HG02798 (cell line): ENCODE measurements around the gene SNX24.
"Not testable (repeated sequence)": the region's sequence is repeated elsewhere in the genome, so short reads cannot be mapped to it uniquely, and the experiment has no call there.

Source experiments
- ATAC-seq: cut with Tn5 transposase; IDR thresholded peaks from one replicate; pipeline ENCODE4 v1.9.1; 2021; ENCODE audit warnings: mild to moderate bottlenecking; ENCODE audit not compliant: unreplicated experiment, poor library complexity

Gene SNX24

DNA sequence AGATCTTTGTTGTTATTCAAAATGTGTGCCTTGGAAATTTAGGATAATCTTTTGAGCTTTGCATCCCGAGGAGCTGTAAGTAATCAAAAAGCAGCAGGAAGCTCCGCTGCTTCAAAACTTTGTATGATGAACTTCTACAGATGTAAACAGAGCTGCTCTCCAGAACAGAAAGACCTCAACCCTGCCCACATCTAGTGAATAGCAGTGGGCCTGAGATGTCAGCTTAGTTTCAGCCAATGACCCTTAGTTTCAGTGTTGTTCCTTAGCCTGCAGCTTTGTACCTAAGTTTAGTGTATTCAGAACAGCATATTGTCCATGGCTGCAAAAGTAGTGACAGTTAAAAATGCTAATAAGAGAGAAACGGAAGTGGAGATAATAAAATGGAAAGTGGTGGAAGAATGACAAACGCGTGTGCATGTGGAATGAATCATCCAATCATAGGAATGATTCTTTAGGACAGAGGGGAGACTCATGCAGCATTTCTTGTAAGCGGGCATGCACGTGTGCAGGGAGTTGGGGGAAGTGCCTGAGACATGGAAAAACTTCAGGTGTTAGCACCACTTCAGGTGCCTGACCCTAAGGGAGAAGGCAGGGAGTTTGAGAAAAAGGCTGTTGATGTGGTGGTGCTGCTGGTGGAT, 24.9 kb downstream of the SNX24 start:
- no peak for ATAC-seq

DNA sequence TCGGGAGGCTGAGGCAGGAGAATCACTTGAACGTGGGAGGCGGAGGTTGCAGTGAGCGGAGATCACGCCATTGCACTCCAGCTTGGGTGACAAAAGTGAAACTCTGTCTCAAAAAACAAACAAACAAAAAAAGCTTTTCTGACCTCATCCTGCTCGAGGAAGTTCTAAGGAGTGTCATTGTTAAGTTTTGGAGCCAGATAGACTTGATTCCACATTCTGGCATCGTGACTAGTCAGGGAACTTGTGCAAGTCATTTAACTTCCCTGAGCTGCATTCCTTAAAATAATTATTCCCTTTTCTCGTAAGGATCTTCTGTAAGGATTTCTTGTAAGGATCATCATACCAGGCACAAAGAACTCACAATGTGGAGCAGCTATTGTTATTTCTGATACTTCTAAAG, 26.2 kb downstream of the SNX24 start:
- ATAC-seq: no peak

DNA sequence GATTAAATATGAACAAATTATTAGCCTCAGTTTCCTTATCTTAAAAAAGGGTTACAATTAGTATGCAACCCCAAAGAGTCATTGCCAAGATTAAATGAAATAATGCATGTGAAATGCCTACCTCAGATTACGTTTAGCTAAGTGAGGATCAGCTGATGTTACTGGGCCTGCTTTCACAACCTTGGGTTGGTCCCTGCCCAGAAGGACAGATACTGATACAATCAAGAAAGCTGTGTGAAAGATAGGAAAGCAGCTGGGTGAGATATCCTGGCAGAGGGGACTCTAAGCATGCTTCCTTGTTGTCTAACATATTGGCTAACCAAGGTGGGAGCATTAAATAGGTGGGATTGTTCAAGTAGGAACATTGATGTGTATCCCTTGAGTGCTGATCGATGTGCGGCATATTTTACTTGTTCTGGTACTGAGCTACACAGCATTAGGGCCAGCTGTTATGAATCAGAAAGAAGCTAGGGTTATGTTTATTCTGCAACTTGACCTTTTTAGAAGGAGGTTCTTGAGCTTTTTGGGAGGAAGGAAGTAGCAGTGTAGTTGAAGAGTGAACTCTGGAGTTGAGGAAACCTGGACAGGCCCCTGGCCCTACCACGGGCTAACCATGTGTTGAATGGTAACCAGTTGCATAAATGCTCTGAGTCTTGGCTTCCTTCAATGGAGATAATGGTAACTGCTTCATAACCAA, 28.9 kb downstream of the SNX24 start:
- no peak for ATAC-seq

- no peak for ATAC-seq
These were observed 32.1 kb downstream of the SNX24 start for GRCh38 chr5:122877518-122877917.

GRCh38 chr5:122879076-122879475, 33.7 kb downstream of the SNX24 start:
- no peak for ATAC-seq

GRCh38 chr5:122880170-122880689, 34.8 kb downstream of the SNX24 start:
- ATAC-seq: no peak

DNA sequence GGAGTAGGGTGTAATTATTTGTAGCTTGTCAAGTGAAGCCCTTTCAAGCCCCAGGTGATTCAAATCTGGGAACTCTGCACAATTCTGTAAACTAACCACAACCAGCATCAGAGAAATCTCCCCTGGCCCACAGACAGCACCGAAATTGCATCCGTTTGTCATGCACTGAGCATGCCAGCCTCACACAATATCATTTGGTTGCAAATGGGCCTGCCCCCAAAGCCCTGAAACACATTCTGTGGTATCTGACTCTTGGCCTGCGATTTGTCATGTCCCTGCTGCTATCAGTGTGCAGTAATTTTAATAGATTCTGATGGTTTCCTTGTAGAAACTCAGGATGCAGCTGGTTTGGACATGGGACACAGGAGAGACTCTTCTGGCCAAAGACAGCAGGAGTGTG, 35.3 kb downstream of the SNX24 start:
- peak; percentile 71 for ATAC-seq

- no peak for ATAC-seq
These were observed 37.4 kb downstream of the SNX24 start for GRCh38 chr5:122882831-122883230.

- ATAC-seq: no peak
These were observed 39.7 kb downstream of the SNX24 start for GRCh38 chr5:122885045-122885517.

DNA sequence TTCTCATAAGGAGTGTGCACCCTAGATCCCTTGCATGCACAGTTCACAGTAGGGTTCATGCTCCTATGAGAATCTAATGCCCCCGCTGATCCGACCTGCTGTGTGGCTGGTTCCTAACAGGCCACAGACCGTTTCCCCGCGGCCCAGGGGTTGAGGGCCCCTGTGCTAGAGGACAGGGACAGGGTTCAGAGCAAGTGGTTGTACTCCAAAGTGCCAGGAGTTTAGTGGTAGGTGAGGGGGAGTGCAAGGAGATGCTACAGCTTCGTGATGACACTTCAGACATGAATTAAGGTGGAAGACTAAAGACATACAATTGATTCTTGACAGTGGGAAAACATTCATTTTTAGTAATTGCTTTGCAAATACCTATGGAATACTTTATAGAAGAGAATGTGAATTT, 40.5 kb downstream of the SNX24 start:
- no peak for ATAC-seq

GRCh38 chr5:122895141-122895540, 49.7 kb downstream of the SNX24 start:
- no peak for ATAC-seq

DNA sequence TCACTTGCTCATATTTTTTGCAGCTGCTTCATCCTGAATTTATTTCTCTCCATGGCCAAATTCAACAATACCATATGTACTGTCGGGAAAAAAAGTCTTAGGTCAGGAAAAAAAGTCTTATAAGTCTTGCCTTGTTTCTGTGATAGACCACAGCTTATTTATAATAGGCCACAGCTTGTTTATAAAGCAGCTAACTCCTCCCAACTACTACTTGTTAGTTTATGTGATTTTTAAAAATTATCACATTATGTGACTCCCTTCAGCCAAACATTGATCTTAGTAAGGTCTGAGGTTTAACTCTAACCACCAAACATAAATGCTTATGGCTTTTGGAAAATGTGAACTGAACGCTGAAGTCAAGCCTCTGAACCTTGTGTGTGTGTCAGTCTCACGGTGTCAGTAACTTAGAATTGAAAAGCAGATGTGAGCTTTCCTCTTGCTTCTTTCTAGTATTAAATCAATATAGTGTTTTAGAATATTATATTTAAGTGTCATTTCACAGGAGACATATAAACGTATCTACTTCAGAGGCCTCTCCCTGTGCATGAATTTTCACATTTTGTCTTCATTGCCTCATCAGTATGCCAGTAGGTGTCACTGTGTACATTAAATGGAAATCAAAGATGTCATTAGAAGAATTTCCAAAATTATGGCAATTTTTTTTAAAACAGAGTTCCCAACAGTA, 51.3 kb downstream of the SNX24 start:
- no peak for ATAC-seq

DNA sequence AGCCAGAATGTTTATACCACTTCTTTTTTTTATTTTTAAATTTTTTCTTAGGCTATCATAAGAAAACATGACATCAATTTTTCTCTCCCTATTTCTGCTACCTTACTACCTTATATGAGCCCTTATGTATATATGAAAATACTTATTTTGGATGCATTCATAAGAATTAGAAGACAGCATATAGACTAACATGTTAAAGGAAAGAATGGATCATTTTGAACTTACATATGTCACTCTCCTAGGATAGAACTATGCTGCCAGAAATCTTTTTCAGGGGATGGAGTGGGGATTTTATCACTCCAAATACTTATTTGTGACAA, 51.8 kb downstream of the SNX24 start:
- no peak for ATAC-seq

- ATAC-seq: no peak
These were observed 55.9 kb downstream of the SNX24 start for GRCh38 chr5:122901346-122901745.

DNA sequence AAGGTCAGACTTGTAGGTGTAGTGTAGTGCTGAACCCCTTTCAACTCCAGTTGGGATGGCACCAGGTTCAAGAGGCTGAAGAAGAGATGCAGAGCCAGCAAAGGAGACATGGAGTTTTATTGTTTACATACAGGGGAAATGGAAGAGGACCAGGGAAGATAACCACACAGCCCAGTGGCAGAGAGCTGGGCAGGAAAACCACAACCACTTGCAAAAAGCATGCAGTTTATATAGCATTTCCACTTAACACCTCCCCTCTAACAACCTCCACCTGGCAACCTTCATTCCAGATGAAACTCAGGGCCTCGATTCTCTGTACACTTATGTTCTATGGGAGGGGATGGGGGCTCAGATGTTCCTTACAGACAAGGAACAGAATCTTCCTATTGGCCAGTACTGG, 56.9 kb downstream of the SNX24 start:
- no peak for ATAC-seq

DNA sequence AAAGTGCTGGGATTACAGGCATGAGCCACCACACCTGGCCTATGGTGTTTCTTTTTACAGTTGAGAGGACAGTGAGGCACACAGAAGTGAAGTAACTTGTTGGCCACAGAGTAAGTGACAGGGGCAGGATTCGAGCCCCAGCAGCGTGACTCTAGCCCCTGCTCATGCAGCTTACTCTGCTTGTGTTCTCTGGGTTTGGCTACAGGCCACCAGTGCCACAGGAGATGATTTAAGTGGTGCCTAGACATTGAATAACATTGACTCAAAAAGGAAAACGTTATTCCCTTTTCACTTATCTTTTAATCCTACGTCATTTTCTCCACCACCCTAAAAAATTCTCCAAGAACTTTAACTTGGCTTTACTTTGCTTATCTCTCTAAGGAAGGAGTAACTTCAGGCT, 61.4 kb downstream of the SNX24 start:
- ATAC-seq: no peak

DNA sequence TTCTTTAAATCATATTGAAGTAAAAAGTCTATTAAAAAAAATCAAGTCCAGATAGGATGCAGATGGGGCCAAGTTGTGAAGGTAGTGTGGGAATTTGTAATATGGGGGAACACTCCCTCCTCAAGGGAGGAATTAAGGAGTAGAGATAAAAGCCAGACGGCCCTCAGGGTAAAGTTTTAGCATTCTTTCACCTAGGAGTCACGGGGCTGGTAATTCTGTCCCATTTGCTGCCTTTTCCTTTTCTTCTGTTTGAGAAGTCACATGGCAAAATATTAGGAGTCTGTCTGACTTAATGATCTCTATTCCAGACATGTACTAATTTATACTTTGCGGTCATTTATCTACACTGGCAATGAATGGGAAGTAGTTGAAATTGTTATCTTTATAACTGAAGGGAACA, 61.9 kb downstream of the SNX24 start:
- no peak for ATAC-seq

DNA sequence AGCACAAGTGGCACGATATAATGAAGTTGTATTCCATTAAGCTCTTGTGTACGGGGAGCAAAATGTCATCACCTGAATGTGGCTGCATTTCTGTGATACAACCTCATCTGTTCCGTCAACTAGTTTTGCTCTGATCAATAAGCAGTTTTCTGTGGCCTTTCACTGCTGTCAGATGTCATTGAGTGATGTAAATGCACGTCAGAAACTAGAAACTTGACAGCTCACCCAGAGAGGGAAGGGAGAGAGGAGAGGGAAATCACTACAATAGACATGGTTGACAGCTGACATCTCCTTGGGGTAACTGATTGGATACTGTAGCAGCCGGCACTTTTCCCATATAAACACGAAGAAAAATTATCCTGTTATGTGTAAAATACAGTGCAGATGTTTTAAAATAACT, 62.7 kb downstream of the SNX24 start:
- no peak for ATAC-seq

DNA sequence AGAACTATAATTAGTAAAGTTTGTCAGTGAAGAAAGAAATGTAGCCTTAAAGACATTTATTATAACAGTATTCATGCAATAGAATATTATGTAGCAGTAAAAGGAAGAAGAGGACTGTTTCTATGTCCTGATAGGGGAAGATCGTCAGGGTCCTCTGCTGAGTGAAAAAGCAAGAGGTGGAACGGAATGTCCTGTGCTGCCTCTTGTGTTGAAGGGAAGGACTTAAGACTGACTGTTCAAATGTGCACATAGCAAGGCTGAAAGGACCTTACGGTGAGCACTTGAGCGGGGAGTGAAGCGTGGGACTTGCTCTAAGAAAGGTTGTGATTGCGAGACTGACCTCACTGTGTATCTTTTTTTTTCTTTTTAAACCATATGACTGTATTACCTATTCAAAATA, 63.2 kb downstream of the SNX24 start:
- ATAC-seq: no peak

DNA sequence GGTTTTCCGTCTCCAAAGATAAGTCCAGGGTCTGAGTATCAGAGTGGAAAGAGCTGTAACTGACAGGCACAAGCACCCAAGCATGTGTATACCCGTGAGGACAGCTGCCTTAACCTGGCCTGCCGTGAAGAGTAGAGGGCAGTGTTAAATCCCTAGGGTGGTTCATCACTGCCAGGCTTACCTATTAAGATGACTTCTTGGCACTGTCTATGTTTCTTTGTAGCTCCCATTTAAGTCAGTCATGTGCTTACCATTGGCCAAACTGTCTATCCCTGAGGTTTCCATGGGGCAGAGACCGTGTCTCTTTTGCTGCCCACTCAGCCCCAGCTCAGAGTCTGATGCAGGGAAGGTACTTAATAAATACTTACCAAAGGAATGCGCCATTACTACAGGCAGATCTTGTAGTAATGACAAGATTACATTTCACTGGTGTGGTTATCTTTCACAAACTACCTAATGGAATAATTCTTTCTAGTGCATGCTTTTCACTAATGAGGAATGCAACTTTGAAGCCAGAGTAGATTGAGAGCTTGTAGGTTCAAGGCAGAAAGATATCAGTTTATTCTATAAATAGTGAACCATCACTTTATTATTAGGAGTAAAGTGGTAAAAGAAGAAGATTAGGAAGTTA, 64.2 kb downstream of the SNX24 start:
- no peak for ATAC-seq

DNA sequence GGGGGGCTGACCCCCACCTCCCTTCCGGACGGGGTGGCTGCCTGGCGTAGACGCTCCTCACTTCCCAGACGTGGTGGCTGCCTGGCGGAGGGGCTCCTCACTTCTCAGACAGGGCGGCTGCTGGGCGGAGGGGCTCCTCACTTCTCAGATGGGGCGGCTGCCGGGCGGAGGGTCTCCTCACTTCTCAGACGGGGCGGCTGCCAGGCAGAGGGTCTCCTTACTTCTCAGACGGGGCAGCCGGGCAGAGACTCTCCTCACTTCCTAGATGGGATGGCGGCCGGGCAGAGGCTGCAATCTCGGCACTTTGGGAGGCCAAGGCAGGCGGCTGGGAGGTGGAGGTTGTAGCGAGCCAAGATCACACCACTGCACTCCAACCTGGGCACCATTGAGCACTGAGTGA, 68.0 kb downstream of the SNX24 start:
- ATAC-seq: not testable (repeated sequence)
